Neural cell (in vitro differentiated cells): ENCODE results near the gene GFER.

Experiments
- CTCF ChIP-seq: fragments of 450-650 bp; IDR thresholded peaks from 2 replicates; pipeline ENCODE4 v1.5.1; 2014; ENCODE audit warnings: antibody characterized with exemption, mild to moderate bottlenecking, moderate library complexity; ENCODE audit not compliant: poor library complexity, severe bottlenecking
- EP300 ChIP-seq: fragments of 450-650 bp; conservative IDR thresholded peaks from 2 replicates; pipeline ENCODE4 v1.6.1; 2014; ENCODE audit warnings: antibody characterized with exemption, mild to moderate bottlenecking, moderate library complexity; ENCODE audit not compliant: poor library complexity, severe bottlenecking
- EZH2 ChIP-seq: fragments of 200-600, 300-800 bp; shearing (Covaris generic), sonication (generic); IDR thresholded peaks from 2 replicates; pipeline ENCODE4 v1.6.1; 2014; ENCODE audit warnings: antibody characterized with exemption, low read length, borderline replicate concordance, mild to moderate bottlenecking; ENCODE audit not compliant: insufficient read depth, poor library complexity, severe bottlenecking
- MXI1 ChIP-seq: fragments of 450-650 bp; conservative IDR thresholded peaks from 2 replicates; pipeline ENCODE4 v1.6.1; 2014; ENCODE audit warnings: antibody characterized with exemption, mild to moderate bottlenecking; ENCODE audit not compliant: poor library complexity, severe bottlenecking
- POLR2AphosphoS5 ChIP-seq: IDR thresholded peaks from 2 replicates; pipeline ENCODE4 v1.6.1; 2012
- RAD21 ChIP-seq: fragments of 450-650 bp; conservative IDR thresholded peaks from 2 replicates; pipeline ENCODE4 v1.6.1; 2014; ENCODE audit warnings: antibody characterized with exemption, mild to moderate bottlenecking, moderate library complexity
- REST ChIP-seq: IDR thresholded peaks from 2 replicates; pipeline ENCODE4 v1.6.1; 2012; ENCODE audit warnings: borderline replicate concordance
- SMC3 ChIP-seq: fragments of 450-650 bp; conservative IDR thresholded peaks from 2 replicates; pipeline ENCODE4 v1.6.1; 2014; ENCODE audit warnings: antibody characterized with exemption, mild to moderate bottlenecking, moderate library complexity; ENCODE audit not compliant: poor library complexity
- TAF1 ChIP-seq: IDR thresholded peaks from 2 replicates; pipeline ENCODE4 v1.6.1; 2012; ENCODE audit warnings: low read depth

- TF ChIP-seq SMC3 (no peak), TAF1 (no peak), CTCF (no peak), RAD21 (no peak), MXI1 (no peak), EZH2 (no peak), EP300 (no peak), REST (no peak), POLR2AphosphoS5 (no peak)
These were observed 19.3 kb downstream of the GFER start for GRCh38 chr16:2003231-2003826.
